Measurements from ENCODE around the gene RPL4.

DNA sequence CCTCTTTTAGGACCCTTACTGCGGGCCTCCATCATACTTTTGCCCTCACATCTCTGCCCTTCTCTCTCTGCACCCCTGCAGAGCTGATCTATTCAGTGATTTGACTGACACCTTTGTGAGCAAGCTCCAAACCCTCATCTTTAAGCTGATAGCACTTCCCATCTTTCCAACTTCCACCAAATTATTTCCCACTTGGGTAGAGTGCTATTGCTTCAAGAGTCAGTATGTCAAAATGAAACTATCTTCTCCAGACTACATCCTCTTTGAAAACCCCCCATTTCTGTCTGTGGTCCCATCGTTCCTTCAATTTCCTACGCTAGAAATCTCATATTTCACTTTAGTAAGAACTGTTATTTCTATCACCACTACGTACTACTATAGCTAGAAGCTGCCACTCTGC lies 20.2 kb upstream of the RPL4 start:
- TF ChIP-seq, protein P1, sequence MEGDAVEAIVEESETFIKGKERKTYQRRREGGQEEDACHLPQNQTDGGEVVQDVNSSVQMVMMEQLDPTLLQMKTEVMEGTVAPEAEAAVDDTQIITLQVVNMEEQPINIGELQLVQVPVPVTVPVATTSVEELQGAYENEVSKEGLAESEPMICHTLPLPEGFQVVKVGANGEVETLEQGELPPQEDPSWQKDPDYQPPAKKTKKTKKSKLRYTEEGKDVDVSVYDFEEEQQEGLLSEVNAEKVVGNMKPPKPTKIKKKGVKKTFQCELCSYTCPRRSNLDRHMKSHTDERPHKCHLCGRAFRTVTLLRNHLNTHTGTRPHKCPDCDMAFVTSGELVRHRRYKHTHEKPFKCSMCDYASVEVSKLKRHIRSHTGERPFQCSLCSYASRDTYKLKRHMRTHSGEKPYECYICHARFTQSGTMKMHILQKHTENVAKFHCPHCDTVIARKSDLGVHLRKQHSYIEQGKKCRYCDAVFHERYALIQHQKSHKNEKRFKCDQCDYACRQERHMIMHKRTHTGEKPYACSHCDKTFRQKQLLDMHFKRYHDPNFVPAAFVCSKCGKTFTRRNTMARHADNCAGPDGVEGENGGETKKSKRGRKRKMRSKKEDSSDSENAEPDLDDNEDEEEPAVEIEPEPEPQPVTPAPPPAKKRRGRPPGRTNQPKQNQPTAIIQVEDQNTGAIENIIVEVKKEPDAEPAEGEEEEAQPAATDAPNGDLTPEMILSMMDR (IDR thresholded peaks at IDR 0.05): no peak
- no peak for TF ChIP-seq POLR2A (IDR thresholded peaks at IDR 0.05)

Measured in uterus (tissue), 2 donors.